Measurements from ENCODE around the gene PARP12.

PARP12 gene

GRCh38 chr7:140041659-140042385 lies 20.9 kb downstream of the PARP12 start:
- DNase-seq: no peak
- intact Hi-C loops (cut with DNase I): no loop called here

GRCh38 chr7:140039896-140040295 lies 22.9 kb downstream of the PARP12 start:
- DNase-seq: no peak
- intact Hi-C loops (cut with DNase I): no loop called here

- no peak for DNase-seq
- intact Hi-C loops (cut with DNase I): no loop called here
Observed at GRCh38 chr7:140039066-140039465, 23.7 kb downstream of the PARP12 start.

GRCh38 chr7:140036224-140036962 lies 26.4 kb downstream of the PARP12 start:
- no peak for DNase-seq
- intact Hi-C loops (cut with DNase I): no loop called here

GRCh38 chr7:140035400-140036223 lies 27.1 kb downstream of the PARP12 start:
- no peak for DNase-seq
- intact Hi-C loops (cut with DNase I): no loop called here

- no peak for DNase-seq
- intact Hi-C loops (cut with DNase I): no loop called here
Observed at GRCh38 chr7:140034421-140034820, 28.3 kb downstream of the PARP12 start.

- intact Hi-C loops (cut with DNase I): no loop called here
- no peak for DNase-seq
Observed at GRCh38 chr7:140033779-140034363, 28.9 kb downstream of the PARP12 start.

- no peak for DNase-seq
Observed at GRCh38 chr7:140033036-140033435, 29.7 kb downstream of the PARP12 start.

GRCh38 chr7:140031364-140031763 lies 31.4 kb downstream of the PARP12 start:
- intact Hi-C loops (cut with DNase I): no loop called here
- DNase-seq: no peak

More at GRCh38 chr7:140033036-140033435, 29.7 kb downstream of the PARP12 start:
- intact Hi-C loops (cut with DNase I): no loop called here

GRCh38 chr7:140029072-140029471 lies 33.7 kb downstream of the PARP12 start:
- no peak for DNase-seq
- intact Hi-C loops (cut with DNase I): no loop called here

- DNase-seq: peak in 1 of 10 donors; percentile 31
- intact Hi-C loops (cut with DNase I): no loop called here
Observed at GRCh38 chr7:140028311-140028710, 34.4 kb downstream of the PARP12 start.

GRCh38 chr7:140027858-140028257 lies 34.9 kb downstream of the PARP12 start:
- intact Hi-C loops (cut with DNase I): no loop called here
- DNase-seq: peak in 1 of 10 donors; percentile 58

- DNase-seq: peak in 1 of 10 donors; percentile 52
- intact Hi-C loops (cut with DNase I): no loop called here
Observed at GRCh38 chr7:140026935-140027334, 35.8 kb downstream of the PARP12 start.

- intact Hi-C loops (cut with DNase I): no loop called here
- peak in 1 of 10 donors; percentile 47 for DNase-seq
Observed at GRCh38 chr7:140025814-140026433, 36.8 kb downstream of the PARP12 start.

- DNase-seq: peak in 1 of 10 donors; percentile 35
- intact Hi-C loops (cut with DNase I): no loop called here
Observed at GRCh38 chr7:140025241-140025640, 37.5 kb downstream of the PARP12 start.

GRCh38 chr7:140024585-140024984 lies 38.2 kb downstream of the PARP12 start:
- peak in 1 of 10 donors; percentile 36 for DNase-seq
- intact Hi-C loops (cut with DNase I): no loop called here

- intact Hi-C loops (cut with DNase I): no loop called here
- peak in 1 of 10 donors; percentile 64 for DNase-seq
Observed at GRCh38 chr7:140023728-140024127, 39.0 kb downstream of the PARP12 start.

- DNase-seq: peak in 1 of 10 donors; percentile 54
- intact Hi-C loops (cut with DNase I): no loop called here
Observed at GRCh38 chr7:140022582-140023211, 40.1 kb downstream of the PARP12 start.

GRCh38 chr7:140021603-140022002 lies 41.1 kb downstream of the PARP12 start:
- DNase-seq: peak in 2 of 10 donors; percentile 39 to 66
- intact Hi-C loops (cut with DNase I): no loop called here

- intact Hi-C loops (cut with DNase I): no loop called here
- no peak for DNase-seq
Observed at GRCh38 chr7:140019606-140020005, 43.1 kb downstream of the PARP12 start.
